Measurements from ENCODE around the gene DNAH2. TPM values are rescaled to one million over a fixed set of nuclear protein-coding genes. Genes with fewer than 3 reads are reported as not detected.

The DNAH2 gene
- total and polyA plus RNA-seq, 2 of the 13 experiments (the other 11 are each of a cell fraction or from before 2014, with no cell fraction given), result not detected

GRCh38 chr17:7882629-7883028 lies 165.1 kb downstream of the DNAH2 start:
- ATAC-seq, result no peak
- Histone ChIP-seq H3K79me2 (ENCODE audit: insufficient read depth, low read length) (no peaks in the 10 kb centered on the region), H3K9ac (ENCODE audit: insufficient read depth, low read depth, low read length) (no peak overlapping the region), H3K4me2 (ENCODE audit: low read depth, low read length) (no peak overlapping the region), H2AFZ (ENCODE audit: low read length) (no peak overlapping the region), H3K27ac (ENCODE audit: extremely low read length, insufficient read depth, low read length) (no peak overlapping the region), H3K9me3 (ENCODE audit: low read length) (no peaks in the 10 kb centered on the region), H3K4me3 (replicated peaks in 1 of 3; ENCODE audit: insufficient read depth in 1 of 3, low read depth in 2 of 3, low read length in 3 of 3) (no peak overlapping the region), H3K36me3 (replicated peaks in 1 of 2; ENCODE audit: control insufficient read depth in 1 of 2, insufficient read depth in 2 of 2, low read length in 2 of 2) (no peaks in the 10 kb centered on the region), H4K20me1 (ENCODE audit: insufficient read depth, low read length) (no peaks in the 10 kb centered on the region), H3K4me1 (ENCODE audit: insufficient read depth, low read length) (peaks cover 40% of the 10 kb centered on the region), H3K27me3 (ENCODE audit: control insufficient read depth in 1 of 2, insufficient read depth in 2 of 2, low read length in 2 of 2) (peaks cover 1 to 22% of the 10 kb centered on the region in 2 experiments; a peak in 2 of 5 replicates)
- ChIA-PET POLR2A (interaction anchor here (1.1 kb wide), 1 partner anchor 26 kb away, joined by 3 read pairs; the partner anchor contains the start of gene NAA38), CTCF (ENCODE audit: low intra/inter-chr PET ratio, low total read pairs) (no interaction called here)
- no peak for FAIRE-seq
- no peak for TF ChIP-seq ZNF660 (CRISPR knock-in tag; IDR thresholded peaks at IDR 0.05; ENCODE audit: borderline replicate concordance, low read depth)
- TF ChIP-seq HNF4A (CRISPR knock-in tag; IDR thresholded peaks at IDR 0.05), result no peak
- no peak for TF ChIP-seq SIN3A (IDR thresholded peaks at IDR 0.05; ENCODE audit: borderline replicate concordance, low read depth, low read length)
- no peak for TF ChIP-seq NR1H2 (CRISPR knock-in tag; IDR thresholded peaks at IDR 0.05; ENCODE audit: borderline replicate concordance, low read depth)
- TF ChIP-seq MEIS1 (CRISPR knock-in tag; IDR thresholded peaks at IDR 0.05; ENCODE audit: borderline replicate concordance), result no peak
- no peak for TF ChIP-seq ZNF138 (CRISPR knock-in tag; IDR thresholded peaks at IDR 0.05; ENCODE audit: low read depth)
- no peak for TF ChIP-seq ARNT2 (CRISPR knock-in tag; IDR thresholded peaks at IDR 0.05; ENCODE audit: low read depth)
- no peak for TF ChIP-seq ZMYM3 (CRISPR knock-in tag; IDR thresholded peaks at IDR 0.05)
- TF ChIP-seq SMYD3 (CRISPR knock-in tag; IDR thresholded peaks at IDR 0.05), result no peak
- no peak for TF ChIP-seq ZNF431 (CRISPR knock-in tag; IDR thresholded peaks at IDR 0.05; ENCODE audit: borderline replicate concordance, low read depth)
- TF ChIP-seq ZBTB37 (CRISPR knock-in tag; IDR thresholded peaks at IDR 0.05), result no peak
- no peak for TF ChIP-seq KLF16 (CRISPR knock-in tag; IDR thresholded peaks at IDR 0.05)
- TF ChIP-seq ARNTL (CRISPR knock-in tag; IDR thresholded peaks at IDR 0.05), result no peak
- BruUV-seq (replicated peaks), result no TSS peak
- in situ Hi-C loops (cut with HindIII; ENCODE audit: extremely low pct_ligation_motif_present, low pct_unique_long_range_greater_than_20kb), result no loop called here
- 75% methylated on average over 3 of the region's 3 CpGs for WGBS (ENCODE audit: low lambda C conversion rate)
- intact Hi-C loops (cut with micrococcal nuclease; ENCODE audit: unreplicated experiment), result no loop called here
- DNase-seq (ENCODE audit: low spot score), result no peak

Other genes starting within 250 kb of the DNAH2 start
- gene ZBTB4, start 238.1 kb upstream of the DNAH2 start, total RNA-seq (2016; rRNA removed; fragmentation: Illumina TruSeq; extraction: Trizol), result 3.3 and 4.3 TPM in 2 replicates
- 7.4 and 7.9 TPM in 2 replicates for gene ZBTB4, start 238.1 kb upstream of the DNAH2 start, polyA plus RNA-seq (2011; rRNA removed)
- gene SLC35G6, start 236.3 kb upstream of the DNAH2 start, total RNA-seq (2016; rRNA removed; fragmentation: Illumina TruSeq; extraction: Trizol), result 0.07 TPM in 1 of 2 replicates, not detected in the other
- 0.04 TPM in 1 of 2 replicates, not detected in the other for gene SLC35G6, start 236.3 kb upstream of the DNAH2 start, polyA plus RNA-seq (2011; rRNA removed)
- 17.8 and 63.2 TPM in 2 replicates for gene POLR2A, start 233.4 kb upstream of the DNAH2 start, total RNA-seq (2016; rRNA removed; fragmentation: Illumina TruSeq; extraction: Trizol)
- gene POLR2A, start 233.4 kb upstream of the DNAH2 start, polyA plus RNA-seq (2011; rRNA removed), result 17.2 and 18.3 TPM in 2 replicates
- 0.73 and 0.93 TPM in 2 replicates for gene TNFSF12, start 168.7 kb upstream of the DNAH2 start, total RNA-seq (2016; rRNA removed; fragmentation: Illumina TruSeq; extraction: Trizol)
- 6.3 and 7.2 TPM in 2 replicates for gene TNFSF12, start 168.7 kb upstream of the DNAH2 start, polyA plus RNA-seq (2011; rRNA removed)
- gene TNFSF13, start 159.0 kb upstream of the DNAH2 start, total RNA-seq (2016; rRNA removed; fragmentation: Illumina TruSeq; extraction: Trizol), result 1.7 and 2.5 TPM in 2 replicates
- gene TNFSF13, start 159.0 kb upstream of the DNAH2 start, polyA plus RNA-seq (2011; rRNA removed), result 3.3 TPM in 2 replicates
- gene SENP3, start 155.8 kb upstream of the DNAH2 start, total RNA-seq (2016; rRNA removed; fragmentation: Illumina TruSeq; extraction: Trizol), result 64.5 and 75.4 TPM in 2 replicates
- 55.8 and 57.3 TPM in 2 replicates for gene SENP3, start 155.8 kb upstream of the DNAH2 start, polyA plus RNA-seq (2011; rRNA removed)
- gene CD68, start 138.1 kb upstream of the DNAH2 start, total RNA-seq (2016; rRNA removed; fragmentation: Illumina TruSeq; extraction: Trizol), result 4.1 and 10.3 TPM in 2 replicates
- gene CD68, start 138.1 kb upstream of the DNAH2 start, polyA plus RNA-seq (2011; rRNA removed), result 104 and 124 TPM in 2 replicates
- 59.5 and 112 TPM in 2 replicates for gene MPDU1, start 133.9 kb upstream of the DNAH2 start, total RNA-seq (2016; rRNA removed; fragmentation: Illumina TruSeq; extraction: Trizol)
- 127 and 167 TPM in 2 replicates for gene MPDU1, start 133.9 kb upstream of the DNAH2 start, polyA plus RNA-seq (2011; rRNA removed)
- 0.18 TPM in 1 of 2 replicates, not detected in the other for gene SOX15, start 127.7 kb upstream of the DNAH2 start, total RNA-seq (2016; rRNA removed; fragmentation: Illumina TruSeq; extraction: Trizol)
- 0.07 and 0.17 TPM in 2 replicates for gene SOX15, start 127.7 kb upstream of the DNAH2 start, polyA plus RNA-seq (2011; rRNA removed)
- 13.4 and 24.4 TPM in 2 replicates for gene FXR2, start 102.8 kb upstream of the DNAH2 start, total RNA-seq (2016; rRNA removed; fragmentation: Illumina TruSeq; extraction: Trizol)
- gene FXR2, start 102.8 kb upstream of the DNAH2 start, polyA plus RNA-seq (2011; rRNA removed), result 20.9 and 26.8 TPM in 2 replicates
- 83.1 and 93.7 TPM in 2 replicates for gene SAT2, start 89.9 kb upstream of the DNAH2 start, total RNA-seq (2016; rRNA removed; fragmentation: Illumina TruSeq; extraction: Trizol)
- gene SAT2, start 89.9 kb upstream of the DNAH2 start, polyA plus RNA-seq (2011; rRNA removed), result 35.7 and 37.6 TPM in 2 replicates
- 1.6 and 4.0 TPM in 2 replicates for gene SHBG, start 87.6 kb upstream of the DNAH2 start, total RNA-seq (2016; rRNA removed; fragmentation: Illumina TruSeq; extraction: Trizol)
- gene SHBG, start 87.6 kb upstream of the DNAH2 start, polyA plus RNA-seq (2011; rRNA removed), result 6.1 and 10.2 TPM in 2 replicates
- not detected in 2 replicates for gene ATP1B2, start 66.8 kb upstream of the DNAH2 start, total RNA-seq (2016; rRNA removed; fragmentation: Illumina TruSeq; extraction: Trizol)
- 0.04 TPM in 1 of 2 replicates, not detected in the other for gene ATP1B2, start 66.8 kb upstream of the DNAH2 start, polyA plus RNA-seq (2011; rRNA removed)
- gene TP53, start 30.3 kb upstream of the DNAH2 start, total RNA-seq (2016; rRNA removed; fragmentation: Illumina TruSeq; extraction: Trizol), result 29.9 and 35.0 TPM in 2 replicates
- gene TP53, start 30.3 kb upstream of the DNAH2 start, polyA plus RNA-seq (2011; rRNA removed), result 17.1 and 19.8 TPM in 2 replicates
- 18.1 and 19.5 TPM in 2 replicates for gene WRAP53, start 29.3 kb upstream of the DNAH2 start, total RNA-seq (2016; rRNA removed; fragmentation: Illumina TruSeq; extraction: Trizol)
- gene WRAP53, start 29.3 kb upstream of the DNAH2 start, polyA plus RNA-seq (2011; rRNA removed), result 7.0 and 7.2 TPM in 2 replicates
- gene EFNB3, start 12.5 kb upstream of the DNAH2 start, total RNA-seq (2016; rRNA removed; fragmentation: Illumina TruSeq; extraction: Trizol), result 0.07 TPM in 1 of 2 replicates, not detected in the other
- gene EFNB3, start 12.5 kb upstream of the DNAH2 start, polyA plus RNA-seq (2011; rRNA removed), result 0.18 and 0.25 TPM in 2 replicates
- 2.1 and 2.2 TPM in 2 replicates for gene KDM6B, start 116.5 kb downstream of the DNAH2 start, total RNA-seq (2016; rRNA removed; fragmentation: Illumina TruSeq; extraction: Trizol)
- 1.3 and 1.9 TPM in 2 replicates for gene KDM6B, start 116.5 kb downstream of the DNAH2 start, polyA plus RNA-seq (2011; rRNA removed)
- 0.31 TPM in 1 of 2 replicates, not detected in the other for gene TMEM88, start 137.3 kb downstream of the DNAH2 start, total RNA-seq (2016; rRNA removed; fragmentation: Illumina TruSeq; extraction: Trizol)
- gene TMEM88, start 137.3 kb downstream of the DNAH2 start, polyA plus RNA-seq (2011; rRNA removed), result 0.66 and 0.84 TPM in 2 replicates
- 91.6 and 105 TPM in 2 replicates for gene NAA38, start 139.8 kb downstream of the DNAH2 start, total RNA-seq (2016; rRNA removed; fragmentation: Illumina TruSeq; extraction: Trizol)
- 43.9 and 46.9 TPM in 2 replicates for gene NAA38, start 139.8 kb downstream of the DNAH2 start, polyA plus RNA-seq (2011; rRNA removed)
- 17.0 and 21.4 TPM in 2 replicates for gene CYB5D1, start 140.3 kb downstream of the DNAH2 start, total RNA-seq (2016; rRNA removed; fragmentation: Illumina TruSeq; extraction: Trizol)
- gene CYB5D1, start 140.3 kb downstream of the DNAH2 start, polyA plus RNA-seq (2011; rRNA removed), result 7.9 and 8.9 TPM in 2 replicates
- gene CHD3, start 171.0 kb downstream of the DNAH2 start, total RNA-seq (2016; rRNA removed; fragmentation: Illumina TruSeq; extraction: Trizol), result 3.3 and 3.7 TPM in 2 replicates
- 2.7 and 3.3 TPM in 2 replicates for gene CHD3, start 171.0 kb downstream of the DNAH2 start, polyA plus RNA-seq (2011; rRNA removed)
- 0.20 and 0.38 TPM in 2 replicates for gene RNF227, start 198.5 kb downstream of the DNAH2 start, total RNA-seq (2016; rRNA removed; fragmentation: Illumina TruSeq; extraction: Trizol)
- gene RNF227, start 198.5 kb downstream of the DNAH2 start, polyA plus RNA-seq (2011; rRNA removed), result 0.79 and 0.94 TPM in 2 replicates
- gene KCNAB3, start 212.1 kb downstream of the DNAH2 start, total RNA-seq (2016; rRNA removed; fragmentation: Illumina TruSeq; extraction: Trizol), result 0.29 TPM in 1 of 2 replicates, not detected in the other
- 0.88 and 0.95 TPM in 2 replicates for gene KCNAB3, start 212.1 kb downstream of the DNAH2 start, polyA plus RNA-seq (2011; rRNA removed)
- gene TRAPPC1, start 214.2 kb downstream of the DNAH2 start, total RNA-seq (2016; rRNA removed; fragmentation: Illumina TruSeq; extraction: Trizol), result 28.1 and 36.9 TPM in 2 replicates
- gene TRAPPC1, start 214.2 kb downstream of the DNAH2 start, polyA plus RNA-seq (2011; rRNA removed), result 44.9 and 46.7 TPM in 2 replicates
- 13.3 and 24.1 TPM in 2 replicates for gene CNTROB, start 214.5 kb downstream of the DNAH2 start, total RNA-seq (2016; rRNA removed; fragmentation: Illumina TruSeq; extraction: Trizol)
- 21.2 and 24.3 TPM in 2 replicates for gene CNTROB, start 214.5 kb downstream of the DNAH2 start, polyA plus RNA-seq (2011; rRNA removed)